ENCODE results near the gene HMOX2. TPM values are rescaled to one million over a fixed set of nuclear protein-coding genes. Genes with fewer than 3 reads are reported as not detected.

The HMOX2 gene
- total and polyA plus RNA-seq, 2 of the 13 experiments (the other 11 are each of a cell fraction or from before 2014, with no cell fraction given) = 60.3 to 70.4 TPM

GRCh38 chr16:4475880-4476788, at the start of gene HMOX2 (continued):
- TF ChIP-seq ZNF558 (CRISPR knock-in tag; IDR thresholded peaks at IDR 0.05; ENCODE audit: borderline replicate concordance) (peak; percentile 93; the same call in 1 of the 2 replicates), RFX5 (IDR thresholded peaks at IDR 0.05; ENCODE audit: low read depth, low read length) (peak; percentile 34; the same call in 1 of the 2 replicates), ZSCAN5A (CRISPR knock-in tag; IDR thresholded peaks at IDR 0.05; ENCODE audit: borderline replicate concordance) (peak; percentile 61; the same call in 1 of the 2 replicates), KDM1A (CRISPR knock-in tag; IDR thresholded peaks at IDR 0.05) (no peak), ZNF619 (CRISPR knock-in tag; IDR thresholded peaks at IDR 0.05) (peak; percentile 94), IKZF4 (CRISPR knock-in tag; IDR thresholded peaks at IDR 0.05; ENCODE audit: borderline replicate concordance, low read depth, not compliant biosample characterization) (peak; percentile 88), ARHGAP35 (CRISPR knock-in tag; IDR thresholded peaks at IDR 0.05; ENCODE audit: borderline replicate concordance) (peak; percentile 47; the same call in 1 of the 2 replicates), ATF7 (IDR thresholded peaks at IDR 0.05) (no peak), ATF7 (CRISPR knock-in tag; IDR thresholded peaks at IDR 0.05) (0 out of 2 replicates have a peak, but pooled peaks have one; percentile 38), MEIS2 (CRISPR knock-in tag; IDR thresholded peaks at IDR 0.05) (peak; percentile 86), ZNF572 (CRISPR knock-in tag; IDR thresholded peaks at IDR 0.05) (0 out of 2 replicates have a peak, but pooled peaks have one; percentile 41), KMT2A (CRISPR knock-in tag; IDR thresholded peaks at IDR 0.05) (peak; percentile 85; the same call in 1 of the 2 replicates), ATF4 (CRISPR knock-in tag; IDR thresholded peaks at IDR 0.05) (peak in 1 of 2 experiments; percentile 66; a peak in 1 of 4 replicates), SP4 (CRISPR knock-in tag; IDR thresholded peaks at IDR 0.05) (peak; percentile 99)
- TF ChIP-seq, protein P1, sequence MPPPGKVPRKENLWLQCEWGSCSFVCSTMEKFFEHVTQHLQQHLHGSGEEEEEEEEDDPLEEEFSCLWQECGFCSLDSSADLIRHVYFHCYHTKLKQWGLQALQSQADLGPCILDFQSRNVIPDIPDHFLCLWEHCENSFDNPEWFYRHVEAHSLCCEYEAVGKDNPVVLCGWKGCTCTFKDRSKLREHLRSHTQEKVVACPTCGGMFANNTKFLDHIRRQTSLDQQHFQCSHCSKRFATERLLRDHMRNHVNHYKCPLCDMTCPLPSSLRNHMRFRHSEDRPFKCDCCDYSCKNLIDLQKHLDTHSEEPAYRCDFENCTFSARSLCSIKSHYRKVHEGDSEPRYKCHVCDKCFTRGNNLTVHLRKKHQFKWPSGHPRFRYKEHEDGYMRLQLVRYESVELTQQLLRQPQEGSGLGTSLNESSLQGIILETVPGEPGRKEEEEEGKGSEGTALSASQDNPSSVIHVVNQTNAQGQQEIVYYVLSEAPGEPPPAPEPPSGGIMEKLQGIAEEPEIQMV (CRISPR knock-in tag; IDR thresholded peaks at IDR 0.05; ENCODE audit: low read depth) = peak; percentile 95
- TF ChIP-seq, protein P2, sequence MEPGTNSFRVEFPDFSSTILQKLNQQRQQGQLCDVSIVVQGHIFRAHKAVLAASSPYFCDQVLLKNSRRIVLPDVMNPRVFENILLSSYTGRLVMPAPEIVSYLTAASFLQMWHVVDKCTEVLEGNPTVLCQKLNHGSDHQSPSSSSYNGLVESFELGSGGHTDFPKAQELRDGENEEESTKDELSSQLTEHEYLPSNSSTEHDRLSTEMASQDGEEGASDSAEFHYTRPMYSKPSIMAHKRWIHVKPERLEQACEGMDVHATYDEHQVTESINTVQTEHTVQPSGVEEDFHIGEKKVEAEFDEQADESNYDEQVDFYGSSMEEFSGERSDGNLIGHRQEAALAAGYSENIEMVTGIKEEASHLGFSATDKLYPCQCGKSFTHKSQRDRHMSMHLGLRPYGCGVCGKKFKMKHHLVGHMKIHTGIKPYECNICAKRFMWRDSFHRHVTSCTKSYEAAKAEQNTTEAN (CRISPR knock-in tag; conservative IDR thresholded peaks at IDR 0.05) = peak; percentile 60; the same call in 1 of the 2 replicates
- TF ChIP-seq, protein P3, sequence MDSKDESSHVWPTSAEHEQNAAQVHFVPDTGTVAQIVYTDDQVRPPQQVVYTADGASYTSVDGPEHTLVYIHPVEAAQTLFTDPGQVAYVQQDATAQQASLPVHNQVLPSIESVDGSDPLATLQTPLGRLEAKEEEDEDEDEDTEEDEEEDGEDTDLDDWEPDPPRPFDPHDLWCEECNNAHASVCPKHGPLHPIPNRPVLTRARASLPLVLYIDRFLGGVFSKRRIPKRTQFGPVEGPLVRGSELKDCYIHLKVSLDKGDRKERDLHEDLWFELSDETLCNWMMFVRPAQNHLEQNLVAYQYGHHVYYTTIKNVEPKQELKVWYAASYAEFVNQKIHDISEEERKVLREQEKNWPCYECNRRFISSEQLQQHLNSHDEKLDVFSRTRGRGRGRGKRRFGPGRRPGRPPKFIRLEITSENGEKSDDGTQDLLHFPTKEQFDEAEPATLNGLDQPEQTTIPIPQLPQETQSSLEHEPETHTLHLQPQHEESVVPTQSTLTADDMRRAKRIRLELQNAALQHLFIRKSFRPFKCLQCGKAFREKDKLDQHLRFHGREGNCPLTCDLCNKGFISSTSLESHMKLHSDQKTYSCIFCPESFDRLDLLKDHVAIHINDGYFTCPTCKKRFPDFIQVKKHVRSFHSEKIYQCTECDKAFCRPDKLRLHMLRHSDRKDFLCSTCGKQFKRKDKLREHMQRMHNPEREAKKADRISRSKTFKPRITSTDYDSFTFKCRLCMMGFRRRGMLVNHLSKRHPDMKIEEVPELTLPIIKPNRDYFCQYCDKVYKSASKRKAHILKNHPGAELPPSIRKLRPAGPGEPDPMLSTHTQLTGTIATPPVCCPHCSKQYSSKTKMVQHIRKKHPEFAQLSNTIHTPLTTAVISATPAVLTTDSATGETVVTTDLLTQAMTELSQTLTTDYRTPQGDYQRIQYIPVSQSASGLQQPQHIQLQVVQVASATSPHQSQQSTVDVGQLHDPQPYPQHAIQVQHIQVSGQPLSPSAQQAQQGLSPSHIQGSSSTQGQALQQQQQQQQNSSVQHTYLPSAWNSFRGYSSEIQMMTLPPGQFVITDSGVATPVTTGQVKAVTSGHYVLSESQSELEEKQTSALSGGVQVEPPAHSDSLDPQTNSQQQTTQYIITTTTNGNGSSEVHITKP (CRISPR knock-in tag; IDR thresholded peaks at IDR 0.05; ENCODE audit: low read depth) = peak; percentile 87
